NB4 (cell line): ENCODE data around the gene SLC48A1.

Source experiments
- CTCF ChIP-seq: IDR thresholded peaks from one replicate; pipeline ENCODE4 v1.5.1; 2012; ENCODE audit warnings: low read depth, low read length
- POLR2A ChIP-seq: IDR thresholded peaks from 2 replicates; pipeline ENCODE4 v1.6.1; 2011; ENCODE audit warnings: mild to moderate bottlenecking; ENCODE audit not compliant: insufficient read length; ENCODE audit errors: extremely low read depth

- TF ChIP-seq POLR2A = no peak
- no peak for TF ChIP-seq CTCF
Measured at GRCh38 chr12:47820631-47821345, 47.8 kb downstream of the SLC48A1 start.
